K562 (cell line): ENCODE data around the gene ADIPOQ. TPM values are rescaled to one million over a fixed set of nuclear protein-coding genes. Genes with fewer than 3 reads are reported as not detected.

Source experiments
- AFF1 ChIP-seq, 2 experiments: fragments of 450-650 bp; IDR thresholded peaks; 2 replicates each; pipeline ENCODE4 v1.6.1; 2018; ENCODE audit warnings: mild to moderate bottlenecking in 2 of 2, low read depth in 1 of 2; ENCODE audit not compliant: partially characterized antibody in 2 of 2
- ARID2 ChIP-seq: fragments of 450-650 bp; IDR thresholded peaks from 2 replicates; pipeline ENCODE4 v1.6.1; 2017; ENCODE audit warnings: antibody characterized with exemption, mild to moderate bottlenecking
- ARID3A ChIP-seq: IDR thresholded peaks from 2 replicates; pipeline ENCODE4 v1.6.1; 2012; ENCODE audit warnings: low read depth, low read length, improper control_type of control experiment, borderline replicate concordance
- ATF3 ChIP-seq, 2 experiments: fragments of 450-650 bp in 1 of 2; sonication (generic) in 1 of 2; formaldehyde crosslinking in 1 of 2; IDR thresholded peaks in 1 of 2; conservative IDR thresholded peaks in 1 of 2; 2 replicates each; pipeline versions ENCODE4 v1.6.1 to v1.8.1; 2016 to 2023; ENCODE audit warnings: mild to moderate bottlenecking in 2 of 2, moderate library complexity in 2 of 2, inconsistent platforms in 1 of 2, missing genetic modification reagents in 1 of 2
- BCL6 ChIP-seq: fragments of 250-450 bp; sonication (Bioruptor Pico); IDR thresholded peaks from 2 replicates; pipeline ENCODE4 v1.4.0; 2020
- CBX1 ChIP-seq: sonication (generic); IDR thresholded peaks from 2 replicates; pipeline ENCODE4 v1.6.1; 2016; ENCODE audit warnings: antibody characterized with exemption, low read depth, mild to moderate bottlenecking
- HDAC3 ChIP-seq: fragments of 450-650 bp; IDR thresholded peaks from 2 replicates; pipeline ENCODE4 v1.6.1; 2018; ENCODE audit warnings: borderline replicate concordance, mild to moderate bottlenecking, moderate library complexity; ENCODE audit not compliant: partially characterized antibody
- HSF4 ChIP-seq: fragments of 250-450 bp; sonication (Bioruptor Pico); IDR thresholded peaks from 2 replicates; pipeline ENCODE4 v2.1.2; 2022; ENCODE audit warnings: mild to moderate bottlenecking, moderate library complexity, borderline replicate concordance
- JUND ChIP-seq, 2 experiments: IDR thresholded peaks; 2 replicates in 1 of 2; 3 replicates in 1 of 2; pipeline ENCODE4 v1.6.1; 2011; ENCODE audit warnings: borderline replicate concordance in 2 of 2, low read depth in 2 of 2, low read length in 2 of 2, improper control_type of control experiment in 1 of 2, missing biosample characterization in 1 of 2, missing genetic modification characterization in 1 of 2, missing genetic modification reagents in 1 of 2
- MITF ChIP-seq: IDR thresholded peaks from 2 replicates; pipeline ENCODE4 v1.6.1; 2014; ENCODE audit warnings: antibody characterized with exemption
- MTA3 ChIP-seq: fragments of 450-650 bp; formaldehyde crosslinking; IDR thresholded peaks from 2 replicates; pipeline ENCODE4 v1.6.1; 2017; ENCODE audit warnings: mild to moderate bottlenecking, borderline replicate concordance
- NEUROD1 ChIP-seq: fragments of 150-350 bp; IDR thresholded peaks from 2 replicates; pipeline ENCODE4 v1.6.1; 2014; ENCODE audit warnings: borderline replicate concordance, low read length, low read depth; ENCODE audit not compliant: partially characterized antibody
- NFATC3 ChIP-seq: fragments of 450-650 bp; IDR thresholded peaks from 2 replicates; pipeline ENCODE4 v1.6.1; 2017; ENCODE audit warnings: mild to moderate bottlenecking
- NR2C2 ChIP-seq, 2 experiments: fragments of 200-800 bp in 1 of 2; sonication (Bioruptor generic) in 1 of 2; sonication (generic) in 1 of 2; formaldehyde crosslinking in 1 of 2; IDR thresholded peaks; 2 replicates each; pipeline versions ENCODE4 v1.6.1 to v1.8.0; 2016 to 2022; ENCODE audit warnings: mild to moderate bottlenecking in 1 of 2, missing compliant biosample characterization in 1 of 2, missing genetic modification characterization in 1 of 2, missing genetic modification reagents in 1 of 2
- SRSF1 ChIP-seq: fragments of 200-400 bp; formaldehyde crosslinking; IDR thresholded peaks from 2 replicates; pipeline ENCODE4 v1.6.1; 2017; ENCODE audit warnings: mild to moderate bottlenecking, low read depth, low read length, moderate library complexity
- YBX1 ChIP-seq: fragments of 450-650 bp; IDR thresholded peaks from 2 replicates; pipeline ENCODE4 v1.7.1; 2016; ENCODE audit warnings: mild to moderate bottlenecking
- ZNF121 ChIP-seq: sonication (generic); formaldehyde crosslinking; conservative IDR thresholded peaks from 2 replicates; pipeline ENCODE4 v1.8.0; 2022; ENCODE audit warnings: missing genetic modification reagents
- ZZZ3 ChIP-seq: fragments of 450-650 bp; IDR thresholded peaks from 2 replicates; pipeline ENCODE4 v1.6.1; 2016; ENCODE audit warnings: antibody characterized with exemption, mild to moderate bottlenecking, moderate library complexity
- polyA plus RNA-seq, 8 experiments: library from polyadenylated mRNA; depleted of rRNA in 4 of 8; stranded (reverse) in 5 of 8; unstranded in 3 of 8; fragments of >200 nt; fragmentation: Nextera tagmentation in 2 of 8; fragmentation: Illumina TruSeq in 1 of 8; extraction: Ambion mirVana in 2 of 8; extraction: Trizol in 1 of 8; gene quantifications; 2 replicates each; pipeline versions ENCODE4 v1.2.1 to v1.2.3, GENCODE V29; 2011 to 2014; ENCODE audit warnings: inconsistent platforms in 1 of 8, missing spikeins in 1 of 8
- total RNA-seq, 7 experiments: library from RNA; depleted of rRNA in 6 of 7; stranded (reverse); fragments of >200 nt in 6 of 7; fragmentation: Illumina TruSeq in 2 of 7; extraction: Trizol in 2 of 7; gene quantifications; 2 replicates each; pipeline versions ENCODE4 v1.2.1 to v1.2.3, GENCODE V29; 2011 to 2021; ENCODE audit warnings: low replicate concordance in 1 of 7

Gene ADIPOQ
- total and polyA plus RNA-seq, 9 of the 15 experiments (the other 6 are each of a cell fraction or from before 2014, with no cell fraction given) = 0.01 to 0.04 (median 0.03) TPM; not detected in 4

GRCh38 chr3:186901135-186901734 is 58.7 kb downstream of the ADIPOQ start (continued):
- TF ChIP-seq MITF = no peak
- no peak for TF ChIP-seq CBX1
- peak; percentile 23 for TF ChIP-seq HDAC3
- no peak for TF ChIP-seq NEUROD1
- TF ChIP-seq YBX1 = no peak
- TF ChIP-seq ZNF121 (CRISPR knock-in tag) = no peak
- TF ChIP-seq ARID2 = no peak
- TF ChIP-seq NFATC3 = no peak
- 0 out of 2 replicates have a peak, but pooled peaks have one; percentile 23 for TF ChIP-seq BCL6 (CRISPR knock-in tag)
- TF ChIP-seq MTA3 = peak; percentile 44; the same call in 1 of the 2 replicates
- TF ChIP-seq AFF1 (IDR thresholded peaks at IDR 0.05; ENCODE audit: low read depth in 1 of 2, partially characterized antibody in 2 of 2) = peak in 1 of 2 experiments; percentile 36
- peak; percentile 26; the same call in 1 of the 2 replicates for TF ChIP-seq HSF4 (CRISPR knock-in tag)
- no peak for TF ChIP-seq ZZZ3
- no peak for TF ChIP-seq NR2C2 (CRISPR knock-in tag; IDR thresholded peaks at IDR 0.05)
- peak; percentile 63; the same call in 1 of the 2 replicates for TF ChIP-seq NR2C2 (tag; IDR thresholded peaks at IDR 0.05)
- peak; percentile 49; the same call in 1 of the 2 replicates for TF ChIP-seq JUND (IDR thresholded peaks at IDR 0.05; ENCODE audit: borderline replicate concordance, low read depth, low read length)
- peak; percentile 46; the same call in 1 of the 3 replicates for TF ChIP-seq JUND (tag; IDR thresholded peaks at IDR 0.05; ENCODE audit: borderline replicate concordance, low read depth, low read length)
- TF ChIP-seq SRSF1 = no peak
- peak; percentile 71 for TF ChIP-seq ATF3 (IDR thresholded peaks at IDR 0.05)
- no peak for TF ChIP-seq ATF3 (CRISPR knock-in tag; conservative IDR thresholded peaks at IDR 0.05)
- TF ChIP-seq ARID3A = no peak
